A549 treated with AZD9567 at 1 μM for 4 hours (cell line): ENCODE results near the gene ACOX2. TPM values are rescaled to one million over a fixed set of nuclear protein-coding genes. Genes with fewer than 3 reads are reported as not detected.

Experiments
- total RNA-seq: library from RNA; stranded (reverse); fragments of 200-300 nt; extraction: Qiagen RNA extraction; gene quantifications from 5 replicates; pipeline ENCODE4 v1.2.3, GENCODE V29; 2022; ENCODE audit not compliant: insufficient read depth

ACOX2 gene
- total RNA-seq = 6.2 to 8.8 TPM (median 7.9 TPM) in 5 replicates

DNA sequence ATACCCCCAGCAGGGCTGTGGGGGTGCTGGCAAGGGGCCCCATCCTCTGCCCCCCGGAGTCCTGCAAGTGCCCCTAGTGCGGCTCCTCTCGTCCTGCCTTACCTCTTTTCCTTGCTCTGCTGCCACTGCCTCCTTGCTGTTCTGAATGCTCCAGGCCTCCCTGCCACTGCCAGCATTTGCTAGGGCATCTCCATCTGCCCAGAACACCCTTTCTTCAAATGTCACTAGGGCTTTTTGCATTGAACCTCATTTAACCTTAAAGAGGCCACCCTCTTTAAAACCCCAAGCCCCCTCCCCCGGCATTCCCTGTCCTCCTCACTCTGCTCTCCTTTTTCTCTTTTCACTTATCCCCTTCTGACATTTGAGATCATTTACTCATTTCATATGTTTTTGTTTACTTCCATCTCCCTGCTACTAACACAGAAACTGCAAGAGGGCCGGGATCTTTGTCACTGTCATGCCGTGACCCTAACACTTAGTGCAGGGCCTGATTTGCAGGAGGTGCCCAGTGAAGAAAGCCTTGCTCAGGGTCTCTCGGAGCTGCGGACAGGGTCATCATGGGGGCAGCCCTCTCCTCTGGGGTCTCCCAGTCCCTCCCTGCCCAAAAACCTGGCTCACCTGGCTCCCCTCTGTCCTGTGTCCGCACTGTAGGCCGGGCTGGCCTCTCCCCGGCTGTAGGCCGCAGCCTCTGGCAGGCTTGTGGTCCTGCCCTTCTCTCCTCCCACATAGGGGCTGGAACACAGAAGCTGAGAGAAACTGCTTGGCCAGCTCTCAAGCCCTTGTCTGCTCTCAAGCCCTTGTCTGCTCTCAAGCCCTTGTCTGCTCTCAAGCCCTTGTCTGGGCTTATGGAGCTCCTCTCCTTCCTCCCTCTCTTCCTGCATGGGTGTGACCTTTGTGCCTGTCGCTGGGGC, at the start of gene ACOX2:
TSS of gene ACOX2 (minus strand) at position 690 of the 911 bp plus-strand sequence. CDS start 2,084 bp downstream, outside the sequence.

DNA sequence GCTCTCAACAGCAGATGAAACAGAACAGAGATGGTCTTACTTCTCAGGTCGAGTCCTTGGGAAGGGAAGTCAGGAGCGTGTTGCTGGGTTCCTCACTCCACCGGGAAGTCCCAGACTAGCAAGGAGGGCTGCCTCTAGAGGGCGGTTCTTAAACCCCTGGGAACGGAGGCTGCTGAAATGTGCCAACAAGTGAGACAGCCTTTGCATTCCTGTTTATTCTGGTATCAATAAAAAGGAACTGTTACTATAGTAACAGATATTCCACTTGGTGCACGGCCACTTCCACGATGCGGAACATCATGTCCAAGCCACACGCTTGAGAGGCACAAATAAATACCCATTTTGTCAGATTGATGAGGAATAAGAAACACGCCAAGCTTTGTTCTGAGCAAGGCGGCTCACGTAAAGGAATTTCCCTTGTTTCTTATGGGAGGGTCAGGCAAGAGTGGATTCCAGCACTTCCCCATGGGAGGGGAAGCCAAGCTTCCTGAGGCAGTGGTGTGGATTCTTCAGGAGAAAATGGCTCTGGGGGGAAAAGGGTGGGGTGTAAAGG, 40.4 kb upstream of the ACOX2 start, which contains the start of gene FAM107A:
TSS of gene FAM107A (minus strand) at position 123 of the 553 bp plus-strand sequence. CDS start 7,531 bp downstream, outside the sequence.

GRCh38 chr3:58491506-58492402, 45.2 kb downstream of the ACOX2 start, which contains the start of gene KCTD6:
Gene KCTD6, plus strand, starts transcription at chr3:58492096. Its CDS starts 6,660 bp downstream, at chr3:58498756.

Other genes with a start within 250 kb of the ACOX2 start
- 8.6 to 12.9 TPM (median 10.3 TPM) in 5 replicates for gene RPP14, start 230.9 kb downstream of the ACOX2 start, total RNA-seq
- 6.9 to 9.5 TPM (median 7.9 TPM) in 5 replicates for gene HTD2, start 230.7 kb downstream of the ACOX2 start, total RNA-seq
- gene PXK, start 204.3 kb downstream of the ACOX2 start, total RNA-seq = 5.0 to 9.0 TPM (median 5.8 TPM) in 5 replicates
- 50.3 to 67.1 TPM (median 62.4 TPM) in 5 replicates for gene PDHB, start 103.4 kb downstream of the ACOX2 start, total RNA-seq
- gene KCTD6, start 45.1 kb downstream of the ACOX2 start, total RNA-seq = 6.3 to 9.1 TPM (median 8.0 TPM) in 5 replicates
- 0.03 to 0.09 TPM (median 0.08 TPM) in 4 of 5 replicates, not detected in the other for gene FAM107A, start 40.2 kb upstream of the ACOX2 start, total RNA-seq
- gene FAM3D, start 129.6 kb upstream of the ACOX2 start, total RNA-seq = not detected in 5 replicates